ENCODE measurements around the gene ZSCAN26. TPM values are rescaled to one million over a fixed set of nuclear protein-coding genes. Genes with fewer than 3 reads are reported as not detected.
"Not testable (repeated sequence)": the region's sequence is repeated elsewhere in the genome, so short reads cannot be mapped to it uniquely, and the experiment has no call there.

Gene ZSCAN26
- total RNA-seq, 2 experiments from 2014 or later = 5.2 to 5.8 TPM

GRCh38 chr6:28277746-28278145 lies 10.8 kb downstream of the ZSCAN26 start:
- H3K9me3 Mint-ChIP-seq = peaks cover 6% of the 10 kb centered on the region
- no peak for DNase-seq
- peaks cover 7% of the 10 kb centered on the region for H3K27me3 Mint-ChIP-seq
- H3K4me3 Mint-ChIP-seq = no peak overlapping the region
- H3K36me3 Mint-ChIP-seq = peaks cover 31% of the 10 kb centered on the region
- peaks cover 13% of the 10 kb centered on the region for H3K4me1 Mint-ChIP-seq
- H3K27ac Mint-ChIP-seq = no peak overlapping the region

DNA sequence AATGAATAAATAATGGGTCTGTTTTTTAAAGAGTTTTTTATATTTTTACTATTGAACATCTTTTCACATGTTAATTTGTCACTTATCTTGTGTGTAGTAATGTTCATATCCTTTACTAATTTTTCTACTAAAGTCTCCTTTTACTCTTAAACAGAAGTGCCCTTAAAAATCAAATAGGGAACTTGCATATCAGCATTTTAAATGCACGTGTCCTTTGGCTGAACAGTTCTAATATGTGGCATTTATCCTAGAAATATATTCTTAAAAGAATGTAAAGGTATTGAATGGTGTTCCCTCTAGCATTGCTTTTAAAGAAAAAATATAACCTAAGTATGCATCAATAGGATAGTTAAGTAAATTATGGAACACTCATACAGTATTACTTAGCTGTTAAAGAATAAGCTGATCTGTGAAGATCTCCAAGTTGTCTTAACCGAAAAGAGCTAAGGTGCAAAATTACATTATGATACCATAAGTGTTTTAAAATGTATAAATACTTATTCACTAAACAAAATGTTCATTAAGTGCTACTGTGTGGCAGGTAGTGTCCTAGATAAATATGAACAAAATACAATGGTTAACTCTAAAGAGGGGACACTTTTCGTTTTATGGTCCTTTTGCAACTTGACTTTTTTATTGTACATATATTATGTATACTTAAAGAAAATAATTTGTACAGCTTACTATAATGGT lies 13.8 kb downstream of the ZSCAN26 start:
- H3K27ac Mint-ChIP-seq = no peak overlapping the region
- H3K27me3 Mint-ChIP-seq = peaks cover 10% of the 10 kb centered on the region
- DNase-seq = no peak
- peak overlapping the region; percentile 87 for H3K4me3 Mint-ChIP-seq
- H3K9me3 Mint-ChIP-seq = peaks cover 6% of the 10 kb centered on the region
- H3K36me3 Mint-ChIP-seq = peaks cover 29% of the 10 kb centered on the region
- peaks cover 8% of the 10 kb centered on the region for H3K4me1 Mint-ChIP-seq

- peaks cover 3% of the 10 kb centered on the region for H3K9me3 Mint-ChIP-seq
- peaks cover 10% of the 10 kb centered on the region for H3K27me3 Mint-ChIP-seq
- H3K4me3 Mint-ChIP-seq = peak within 1 kb of the TSS; percentile 87
- H3K4me1 Mint-ChIP-seq = peaks cover 8% of the 10 kb centered on the region
- peak; percentile 77 for DNase-seq
- H3K36me3 Mint-ChIP-seq = peaks cover 26% of the 10 kb centered on the region
- no peak within 1 kb of the TSS for H3K27ac Mint-ChIP-seq
Measured at GRCh38 chr6:28281288-28282064, 14.5 kb downstream of the ZSCAN26 start, which contains the start of gene PGBD1. TSS of gene PGBD1 (plus strand) at chr6:28281572. CDS start at chr6:28283814, 2,242 bp downstream.

GRCh38 chr6:28282926-28283325 lies 16.0 kb downstream of the ZSCAN26 start:
- Mint-ChIP-seq H3K36me3 (peaks cover 23% of the 10 kb centered on the region), H3K4me1 (peaks cover 8% of the 10 kb centered on the region), H3K4me3 (no peak overlapping the region), H3K27me3 (peaks cover 10% of the 10 kb centered on the region), H3K27ac (no peak overlapping the region), H3K9me3 (peaks cover 3% of the 10 kb centered on the region)
- no peak for DNase-seq

- Mint-ChIP-seq H3K36me3 (peaks cover 12% of the 10 kb centered on the region), H3K27me3 (no peaks in the 10 kb centered on the region), H3K9me3 (peaks cover 2% of the 10 kb centered on the region), H3K4me1 (no peaks in the 10 kb centered on the region), H3K4me3 (no peak overlapping the region), H3K27ac (no peak overlapping the region)
- DNase-seq = no peak
Measured at GRCh38 chr6:28291573-28291972, 24.6 kb downstream of the ZSCAN26 start.

- Mint-ChIP-seq H3K27ac (no peak overlapping the region), H3K27me3 (no peaks in the 10 kb centered on the region), H3K4me3 (no peak overlapping the region)
Measured at GRCh38 chr6:28295326-28295725, 28.4 kb downstream of the ZSCAN26 start.

DNA sequence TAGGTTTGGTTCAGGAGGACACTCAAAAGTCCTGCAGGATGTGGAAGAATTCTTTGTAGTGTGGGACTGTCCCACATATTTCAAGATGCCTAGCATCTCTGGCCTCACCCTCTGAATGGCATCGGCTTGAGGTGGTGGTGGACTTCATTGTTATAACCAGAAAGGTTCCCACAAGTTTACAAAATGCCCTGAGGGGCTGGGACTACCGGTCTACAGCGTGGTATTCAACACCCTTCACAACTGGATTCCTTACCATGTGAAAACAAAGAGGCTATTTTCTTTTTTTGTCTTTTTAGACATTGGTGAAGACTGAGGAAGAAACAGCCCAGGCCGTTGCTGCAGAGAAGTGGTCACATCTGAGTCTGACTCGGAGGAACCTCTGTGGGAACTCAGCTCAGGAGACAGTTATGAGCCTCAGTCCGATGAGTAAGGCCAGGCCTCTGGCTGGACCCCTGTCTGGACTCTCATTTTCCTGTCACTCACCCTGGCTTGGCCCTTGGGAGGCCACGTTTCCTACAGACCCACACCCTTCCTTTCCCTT lies 29.6 kb downstream of the ZSCAN26 start:
- peaks cover 14% of the 10 kb centered on the region for H3K36me3 Mint-ChIP-seq
- no peak for DNase-seq
- H3K9me3 Mint-ChIP-seq = no peaks in the 10 kb centered on the region
- H3K27ac Mint-ChIP-seq = no peak overlapping the region
- no peaks in the 10 kb centered on the region for H3K27me3 Mint-ChIP-seq
- no peak overlapping the region for H3K4me3 Mint-ChIP-seq
- H3K4me1 Mint-ChIP-seq = no peaks in the 10 kb centered on the region

More at GRCh38 chr6:28295326-28295725, 28.4 kb downstream of the ZSCAN26 start:
- Mint-ChIP-seq H3K4me1 (no peaks in the 10 kb centered on the region), H3K9me3 (peaks cover 2% of the 10 kb centered on the region), H3K36me3 (peaks cover 8% of the 10 kb centered on the region)
- no peak for DNase-seq

DNA sequence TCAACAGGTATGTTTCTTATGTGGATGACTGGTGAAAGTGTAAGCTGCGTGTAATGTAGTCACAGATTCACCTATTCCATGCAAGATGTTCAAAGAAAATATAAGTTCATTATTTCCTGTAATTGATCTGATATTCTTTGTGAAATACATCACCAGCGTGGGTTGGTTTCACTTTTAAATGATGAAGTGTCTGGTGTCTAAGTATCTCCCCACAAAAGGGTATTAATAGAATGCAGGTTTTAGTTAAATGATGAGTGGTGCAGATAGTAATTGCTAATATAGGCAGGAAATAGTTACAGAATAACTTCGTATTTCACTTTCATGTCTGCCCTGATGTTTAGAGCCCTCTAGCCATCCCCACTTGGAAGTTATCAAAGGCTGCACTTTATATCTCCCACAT lies 36.6 kb downstream of the ZSCAN26 start:
- peaks cover 16% of the 10 kb centered on the region for H3K4me1 Mint-ChIP-seq
- H3K27me3 Mint-ChIP-seq = no peaks in the 10 kb centered on the region
- peaks cover 21% of the 10 kb centered on the region for H3K36me3 Mint-ChIP-seq
- peaks cover 8% of the 10 kb centered on the region for H3K9me3 Mint-ChIP-seq
- peak overlapping the region; percentile 35 for H3K4me3 Mint-ChIP-seq
- DNase-seq = no peak
- H3K27ac Mint-ChIP-seq = peak overlapping the region; percentile 70

DNA sequence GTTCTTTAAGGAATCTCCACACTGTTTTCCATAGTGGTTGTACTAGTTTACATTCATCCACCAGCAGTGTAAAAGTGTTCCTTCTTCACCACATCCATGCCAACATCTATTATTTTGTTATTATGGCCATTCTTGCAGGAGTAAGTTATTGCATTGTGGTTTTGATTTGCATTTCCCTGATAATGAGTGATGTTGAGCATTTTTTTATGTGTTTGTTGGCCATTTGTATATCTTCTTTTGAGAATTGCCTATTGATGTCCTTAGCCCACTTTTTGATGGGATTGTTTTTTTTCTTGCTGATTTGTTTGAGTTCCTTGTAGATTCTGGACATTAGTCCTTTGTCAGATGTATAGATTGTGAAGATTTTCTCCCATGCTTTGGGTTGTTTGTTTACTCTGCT lies 39.4 kb downstream of the ZSCAN26 start:
- not testable (repeated sequence) for H3K27me3 Mint-ChIP-seq, H3K4me3 Mint-ChIP-seq, H3K9me3 Mint-ChIP-seq, H3K27ac Mint-ChIP-seq, DNase-seq
- H3K4me1 Mint-ChIP-seq = peaks cover 16% of the 10 kb centered on the region
- peaks cover 14% of the 10 kb centered on the region for H3K36me3 Mint-ChIP-seq

- Mint-ChIP-seq H3K27ac (no peak overlapping the region), H3K27me3 (peaks cover 20% of the 10 kb centered on the region), H3K4me3 (no peak overlapping the region), H3K4me1 (no peaks in the 10 kb centered on the region), H3K36me3 (peaks cover 5% of the 10 kb centered on the region), H3K9me3 (peaks cover 8% of the 10 kb centered on the region)
- DNase-seq = no peak
Measured at GRCh38 chr6:28311139-28311823, 44.3 kb downstream of the ZSCAN26 start.

GRCh38 chr6:28312939-28313338 lies 46.0 kb downstream of the ZSCAN26 start:
- Mint-ChIP-seq H3K9me3 (peaks cover 5% of the 10 kb centered on the region), H3K27me3 (peaks cover 20% of the 10 kb centered on the region), H3K4me1 (no peaks in the 10 kb centered on the region), H3K4me3 (no peak overlapping the region), H3K27ac (no peak overlapping the region), H3K36me3 (peaks cover 2% of the 10 kb centered on the region)
- DNase-seq = no peak

DNA sequence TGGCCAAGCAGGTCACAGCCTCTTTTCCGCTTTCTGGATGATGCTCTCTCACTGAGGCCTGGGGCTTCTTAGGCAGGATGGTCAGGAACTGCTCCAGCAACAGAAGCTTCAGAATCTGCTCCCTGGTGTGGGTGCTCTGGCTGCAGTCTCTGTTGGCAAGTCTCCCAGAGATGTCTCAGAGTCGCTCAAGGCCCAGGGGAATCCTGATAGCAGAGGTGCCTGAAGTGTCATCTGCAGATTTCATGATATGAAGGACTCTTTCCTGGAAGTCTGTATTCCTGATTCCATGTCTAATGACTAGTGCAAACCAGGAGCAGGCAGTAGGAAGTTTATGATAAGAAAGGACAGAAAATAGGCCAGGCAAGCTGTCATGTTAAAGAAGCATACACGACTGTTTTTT lies 48.7 kb downstream of the ZSCAN26 start:
- no peaks in the 10 kb centered on the region for H3K4me1 Mint-ChIP-seq
- no peak for DNase-seq
- H3K27ac Mint-ChIP-seq = no peak overlapping the region
- H3K4me3 Mint-ChIP-seq = no peak overlapping the region
- peaks cover under 1% of the 10 kb centered on the region for H3K9me3 Mint-ChIP-seq
- H3K36me3 Mint-ChIP-seq = no peaks in the 10 kb centered on the region
- peaks cover 20% of the 10 kb centered on the region for H3K27me3 Mint-ChIP-seq

- H3K27me3 Mint-ChIP-seq, DNase-seq, H3K36me3 Mint-ChIP-seq, H3K9me3 Mint-ChIP-seq, H3K27ac Mint-ChIP-seq, H3K4me1 Mint-ChIP-seq, H3K4me3 Mint-ChIP-seq: not testable (repeated sequence)
Measured at GRCh38 chr6:28317866-28318265, 50.9 kb downstream of the ZSCAN26 start.

DNA sequence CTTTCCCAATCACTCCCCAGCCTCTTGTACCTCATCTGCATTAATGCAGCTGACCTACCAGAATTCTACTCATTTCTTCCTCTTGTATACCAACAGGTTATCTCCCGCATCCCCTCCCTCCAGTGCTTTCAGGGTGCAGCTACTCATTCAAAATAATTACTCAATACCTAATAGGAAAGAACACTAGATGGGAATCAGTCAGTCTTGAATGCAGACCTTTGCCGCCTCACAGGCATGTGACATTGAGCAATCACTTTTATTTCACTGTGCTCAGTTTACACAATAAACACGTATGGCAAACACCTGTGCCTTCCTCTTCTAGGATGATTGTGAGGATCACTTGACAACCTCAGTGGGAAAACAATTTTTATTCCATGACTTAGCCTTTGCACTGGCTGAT lies 55.7 kb downstream of the ZSCAN26 start:
- Mint-ChIP-seq H3K4me1 (no peaks in the 10 kb centered on the region), H3K4me3 (no peak overlapping the region), H3K36me3 (peaks cover 28% of the 10 kb centered on the region), H3K9me3 (peaks cover 24% of the 10 kb centered on the region), H3K27me3 (no peaks in the 10 kb centered on the region), H3K27ac (no peak overlapping the region)
- no peak for DNase-seq
